ENCODE data around the gene LRRC27.

Gene LRRC27

GRCh38 chr10:132427006-132427771, 95.2 kb downstream of the LRRC27 start:
- no peaks in the 10 kb centered on the region for H3K36me3 ChIP-seq (ENCODE audit: low read length)
- no peaks in the 10 kb centered on the region for H4K20me1 ChIP-seq (ENCODE audit: low read depth, low read length)
- H3K27ac ChIP-seq (ENCODE audit: low read depth, low read length), result no peak overlapping the region
- TF ChIP-seq CTCF (IDR thresholded peaks at IDR 0.05; ENCODE audit: insufficient read depth, low read length, poor library complexity, severe bottlenecking) (no peak), EZH2phosphoT487 (conservative IDR thresholded peaks at IDR 0.05; ENCODE audit: low read length) (no peak)
- no peak overlapping the region for H3K4me3 ChIP-seq (ENCODE audit: insufficient read depth, low read length, poor library complexity, severe bottlenecking)
- no peaks in the 10 kb centered on the region for H3K9me2 ChIP-seq (replicated peaks; ENCODE audit: insufficient read depth, low read length)
- H3K27me3 ChIP-seq (ENCODE audit: low read length), result no peaks in the 10 kb centered on the region
- no peaks in the 10 kb centered on the region for H3F3A ChIP-seq (ENCODE audit: insufficient read depth)
- H2AFZ ChIP-seq (ENCODE audit: low read depth, low read length, severe bottlenecking), result no peak overlapping the region
- H3K9me3 ChIP-seq (ENCODE audit: insufficient read depth, low read length), result no peaks in the 10 kb centered on the region
- H3K79me2 ChIP-seq (ENCODE audit: insufficient read depth, low read length), result no peaks in the 10 kb centered on the region
- H3K4me2 ChIP-seq (ENCODE audit: low read depth, low read length, poor library complexity, severe bottlenecking), result no peak overlapping the region
- no peak overlapping the region for H3K9ac ChIP-seq (ENCODE audit: low read length)

GRCh38 chr10:132427939-132428367, 96.0 kb downstream of the LRRC27 start:
- no peak overlapping the region for H3K27ac ChIP-seq (ENCODE audit: low read depth, low read length)
- H3K4me2 ChIP-seq (ENCODE audit: low read depth, low read length, poor library complexity, severe bottlenecking), result no peak overlapping the region
- no peak for TF ChIP-seq CTCF (IDR thresholded peaks at IDR 0.05; ENCODE audit: insufficient read depth, low read length, poor library complexity, severe bottlenecking)
- TF ChIP-seq EZH2phosphoT487 (conservative IDR thresholded peaks at IDR 0.05; ENCODE audit: low read length), result no peak
- no peak overlapping the region for H2AFZ ChIP-seq (ENCODE audit: low read depth, low read length, severe bottlenecking)
- H3K79me2 ChIP-seq (ENCODE audit: insufficient read depth, low read length), result no peaks in the 10 kb centered on the region
- H3K9ac ChIP-seq (ENCODE audit: low read length), result no peak overlapping the region
- no peaks in the 10 kb centered on the region for H3F3A ChIP-seq (ENCODE audit: insufficient read depth)
- H3K27me3 ChIP-seq (ENCODE audit: low read length), result no peaks in the 10 kb centered on the region
- no peaks in the 10 kb centered on the region for H3K9me2 ChIP-seq (replicated peaks; ENCODE audit: insufficient read depth, low read length)
- no peak overlapping the region for H3K4me3 ChIP-seq (ENCODE audit: insufficient read depth, low read length, poor library complexity, severe bottlenecking)
- H4K20me1 ChIP-seq (ENCODE audit: low read depth, low read length), result no peaks in the 10 kb centered on the region
- H3K36me3 ChIP-seq (ENCODE audit: low read length), result no peaks in the 10 kb centered on the region
- H3K9me3 ChIP-seq (ENCODE audit: insufficient read depth, low read length), result no peaks in the 10 kb centered on the region

GRCh38 chr10:132428486-132428995, 96.5 kb downstream of the LRRC27 start:
- Histone ChIP-seq H3K79me2 (ENCODE audit: insufficient read depth, low read length) (no peaks in the 10 kb centered on the region), H3K4me2 (ENCODE audit: low read depth, low read length, poor library complexity, severe bottlenecking) (no peak overlapping the region), H3K9me3 (ENCODE audit: insufficient read depth, low read length) (no peaks in the 10 kb centered on the region), H3K9ac (ENCODE audit: low read length) (no peak overlapping the region), H3K9me2 (replicated peaks; ENCODE audit: insufficient read depth, low read length) (no peaks in the 10 kb centered on the region), H4K20me1 (ENCODE audit: low read depth, low read length) (no peaks in the 10 kb centered on the region), H3K36me3 (ENCODE audit: low read length) (no peaks in the 10 kb centered on the region), H3K4me3 (ENCODE audit: insufficient read depth, low read length, poor library complexity, severe bottlenecking) (no peak overlapping the region), H3K27ac (ENCODE audit: low read depth, low read length) (no peak overlapping the region), H3F3A (ENCODE audit: insufficient read depth) (no peaks in the 10 kb centered on the region), H2AFZ (ENCODE audit: low read depth, low read length, severe bottlenecking) (no peak overlapping the region), H3K27me3 (ENCODE audit: low read length) (no peaks in the 10 kb centered on the region)
- TF ChIP-seq EZH2phosphoT487 (conservative IDR thresholded peaks at IDR 0.05; ENCODE audit: low read length) (no peak), CTCF (IDR thresholded peaks at IDR 0.05; ENCODE audit: insufficient read depth, low read length, poor library complexity, severe bottlenecking) (no peak)

Data from SU-DHL-6 (cell line).